LNCaP clone FGC (cell line): ENCODE data around the gene ALDH2.
A peak's percentile ranks its signal among the peaks of the same experiment; 100 is the strongest.

Experiments
- DNase-seq: peaks from one replicate; pipeline ENCODE4 v3.0.0-alpha.2; 2011; ENCODE audit warnings: low read depth
- H3K4me3 ChIP-seq: 2 replicates; pipeline ENCODE4 v1.5.1; 2011; ENCODE audit warnings: mild to moderate bottlenecking, low read depth, low read length, control low read depth
- CTCF ChIP-seq: IDR thresholded peaks from 2 replicates; pipeline ENCODE4 v1.5.1; 2012; ENCODE audit warnings: mild to moderate bottlenecking; ENCODE audit not compliant: control insufficient read depth, insufficient read depth; ENCODE audit errors: extremely low read depth

Gene ALDH2

GRCh38 chr12:111768159-111768895 lies 1.6 kb downstream of the ALDH2 start:
- DNase-seq = no peak
- no peak overlapping the region for H3K4me3 ChIP-seq
- TF ChIP-seq CTCF = no peak

- no peak for TF ChIP-seq CTCF
- H3K4me3 ChIP-seq = no peak overlapping the region
- DNase-seq = no peak
Measured at GRCh38 chr12:111769599-111769998, 2.9 kb downstream of the ALDH2 start.

GRCh38 chr12:111773801-111774551 lies 7.2 kb downstream of the ALDH2 start:
- no peak overlapping the region for H3K4me3 ChIP-seq
- no peak for DNase-seq
- TF ChIP-seq CTCF = no peak

- peak overlapping the region; percentile 35 for H3K4me3 ChIP-seq
- peak; percentile 93 for DNase-seq
- no peak for TF ChIP-seq CTCF
Measured at GRCh38 chr12:111775205-111776193, 8.8 kb downstream of the ALDH2 start.

- DNase-seq = no peak
- TF ChIP-seq CTCF = no peak
- H3K4me3 ChIP-seq = no peak overlapping the region
Measured at GRCh38 chr12:111776836-111777344, 10.2 kb downstream of the ALDH2 start.

GRCh38 chr12:111777345-111778045 lies 10.8 kb downstream of the ALDH2 start:
- no peak for DNase-seq
- no peak overlapping the region for H3K4me3 ChIP-seq
- no peak for TF ChIP-seq CTCF
